ENCODE measurements around the gene CASP10. TPM values are rescaled to one million over a fixed set of nuclear protein-coding genes. Genes with fewer than 3 reads are reported as not detected.
A peak's percentile ranks its signal among the peaks of the same experiment; 100 is the strongest.

Gene CASP10
- total RNA-seq, 4 donors from 2014 or later: 6.1 to 21.4 (median 11.2) TPM

DNA sequence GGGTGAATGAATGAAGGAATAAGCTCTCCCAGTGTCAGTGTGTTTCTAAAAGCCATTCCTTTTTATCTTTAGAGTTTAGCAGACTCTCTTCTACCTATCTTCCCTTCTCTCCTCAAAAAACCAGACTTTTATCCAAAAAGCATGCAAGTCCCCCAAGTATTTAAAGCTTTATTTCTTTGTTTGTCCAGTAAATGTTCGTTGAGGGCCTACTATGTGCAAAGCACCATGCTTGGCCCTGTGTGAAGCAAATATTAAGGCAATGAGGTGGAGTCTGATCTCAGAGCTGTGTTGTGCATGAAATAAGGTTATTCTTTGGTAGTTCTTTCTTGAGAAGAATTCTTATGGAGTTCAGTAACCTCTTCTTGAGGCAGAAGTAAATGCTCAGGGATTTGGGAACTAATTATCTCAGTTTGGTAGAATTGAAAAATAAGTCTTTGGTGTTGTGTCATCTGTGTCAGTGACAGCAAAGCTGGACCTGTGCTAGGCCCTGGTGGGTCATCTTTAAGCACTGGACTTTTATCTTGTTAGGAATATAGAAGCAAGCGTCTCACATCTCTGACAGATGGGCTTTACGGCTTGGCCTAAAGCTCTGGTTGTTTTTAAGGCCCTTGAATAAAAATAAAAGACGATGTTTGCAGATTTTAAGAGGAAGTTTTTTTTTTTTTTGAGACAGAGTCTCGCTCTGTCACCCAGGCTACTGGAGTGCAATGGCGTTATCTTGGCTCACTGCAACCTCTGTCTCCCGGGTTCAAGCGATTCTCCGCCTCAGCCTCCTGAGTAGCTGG is 28.1 kb upstream of the CASP10 start:
- H3K4me1 ChIP-seq: peaks cover 0 to 58% (median 24%) of the 10 kb centered on the region in 4 donors
- H3K27me3 ChIP-seq: no peaks in the 10 kb centered on the region
- H3K9me3 ChIP-seq: no peaks in the 10 kb centered on the region
- peak overlapping the region in 1 of 4 donors; percentile 33 for H3K27ac ChIP-seq
- 84 to 85% methylated on average over 9 of the region's 9 CpGs for WGBS, 2 donors
- peaks cover 0 to 84% (median 12%) of the 10 kb centered on the region in 3 donors for H3K36me3 ChIP-seq
- DNase-seq (ENCODE audit: low spot score in 2 of 2): no peak
- no peak for TF ChIP-seq EP300 (IDR thresholded peaks at IDR 0.05)
- TF ChIP-seq, protein P1, sequence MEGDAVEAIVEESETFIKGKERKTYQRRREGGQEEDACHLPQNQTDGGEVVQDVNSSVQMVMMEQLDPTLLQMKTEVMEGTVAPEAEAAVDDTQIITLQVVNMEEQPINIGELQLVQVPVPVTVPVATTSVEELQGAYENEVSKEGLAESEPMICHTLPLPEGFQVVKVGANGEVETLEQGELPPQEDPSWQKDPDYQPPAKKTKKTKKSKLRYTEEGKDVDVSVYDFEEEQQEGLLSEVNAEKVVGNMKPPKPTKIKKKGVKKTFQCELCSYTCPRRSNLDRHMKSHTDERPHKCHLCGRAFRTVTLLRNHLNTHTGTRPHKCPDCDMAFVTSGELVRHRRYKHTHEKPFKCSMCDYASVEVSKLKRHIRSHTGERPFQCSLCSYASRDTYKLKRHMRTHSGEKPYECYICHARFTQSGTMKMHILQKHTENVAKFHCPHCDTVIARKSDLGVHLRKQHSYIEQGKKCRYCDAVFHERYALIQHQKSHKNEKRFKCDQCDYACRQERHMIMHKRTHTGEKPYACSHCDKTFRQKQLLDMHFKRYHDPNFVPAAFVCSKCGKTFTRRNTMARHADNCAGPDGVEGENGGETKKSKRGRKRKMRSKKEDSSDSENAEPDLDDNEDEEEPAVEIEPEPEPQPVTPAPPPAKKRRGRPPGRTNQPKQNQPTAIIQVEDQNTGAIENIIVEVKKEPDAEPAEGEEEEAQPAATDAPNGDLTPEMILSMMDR (IDR thresholded peaks at IDR 0.05): no peak
- H3K4me3 ChIP-seq: no peak overlapping the region

DNA sequence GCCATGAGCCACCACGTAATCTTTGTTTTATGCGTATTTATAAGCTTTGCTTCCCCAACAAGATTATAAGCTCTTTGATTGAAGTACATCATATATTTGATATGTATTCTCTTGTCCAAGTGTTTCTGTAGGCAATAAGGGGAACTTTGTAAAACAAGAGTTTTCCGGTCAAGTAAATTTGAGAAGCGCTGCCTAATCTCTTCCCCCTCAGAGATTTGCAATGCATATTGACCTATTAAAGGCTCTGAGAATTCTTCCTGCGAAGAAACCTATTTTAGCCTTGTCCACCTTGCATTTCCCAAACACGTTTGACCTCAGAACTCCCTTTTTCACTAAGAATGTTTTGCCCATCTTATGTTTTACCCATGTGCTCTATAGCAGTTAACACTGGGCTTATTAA is 26.9 kb upstream of the CASP10 start:
- Histone ChIP-seq H3K9me3 (no peaks in the 10 kb centered on the region), H3K27ac (peak overlapping the region in 2 of 4 donors; percentile 70 to 72), H3K4me3 (no peak overlapping the region), H3K4me1 (peaks cover 0 to 53% (median 16%) of the 10 kb centered on the region in 4 donors), H3K36me3 (peaks cover 0 to 84% (median 17%) of the 10 kb centered on the region in 3 donors), H3K27me3 (no peaks in the 10 kb centered on the region)
- no peak for DNase-seq (ENCODE audit: low spot score in 2 of 2)
- TF ChIP-seq, protein P1 (IDR thresholded peaks at IDR 0.05): no peak
- TF ChIP-seq EP300 (IDR thresholded peaks at IDR 0.05) (no peak), POLR2A (IDR thresholded peaks at IDR 0.05) (no peak)
- 80 to 83% methylated on average over 6 of the region's 6 CpGs for WGBS, 2 donors

DNA sequence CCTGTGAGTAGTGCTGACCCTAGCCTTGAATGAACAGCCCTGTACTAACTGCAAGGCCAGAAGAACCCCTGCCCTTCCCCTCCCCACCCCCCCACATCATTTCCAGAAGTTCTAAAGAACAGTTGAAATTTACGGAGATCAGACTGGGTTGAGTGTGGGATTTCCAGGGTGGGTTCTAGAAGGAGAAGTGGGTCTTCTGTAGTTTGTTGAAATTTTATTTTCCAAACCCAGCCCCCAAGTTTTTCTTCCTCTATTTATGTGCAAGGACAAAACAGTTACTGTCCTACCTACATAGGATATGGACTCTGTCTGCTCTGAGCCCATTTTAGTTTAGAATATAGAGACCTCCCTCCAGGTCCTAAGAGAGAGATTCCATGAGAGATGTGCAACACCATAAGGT is 26.3 kb upstream of the CASP10 start:
- Histone ChIP-seq H3K4me1 (peaks cover 0 to 46% (median 11%) of the 10 kb centered on the region in 4 donors), H3K4me3 (no peak overlapping the region), H3K27ac (peak overlapping the region in 3 of 4 donors; percentile 37 to 72 (median 70)), H3K9me3 (no peaks in the 10 kb centered on the region), H3K36me3 (peaks cover 0 to 88% (median 17%) of the 10 kb centered on the region in 3 donors), H3K27me3 (no peaks in the 10 kb centered on the region)
- WGBS, 2 donors: 0 to 21% methylated on average over 1 of the region's 1 CpG
- TF ChIP-seq EP300 (IDR thresholded peaks at IDR 0.05) (no peak), POLR2A (IDR thresholded peaks at IDR 0.05) (no peak)
- TF ChIP-seq, protein P1 (IDR thresholded peaks at IDR 0.05): no peak
- DNase-seq (ENCODE audit: low spot score in 2 of 2): no peak

DNA sequence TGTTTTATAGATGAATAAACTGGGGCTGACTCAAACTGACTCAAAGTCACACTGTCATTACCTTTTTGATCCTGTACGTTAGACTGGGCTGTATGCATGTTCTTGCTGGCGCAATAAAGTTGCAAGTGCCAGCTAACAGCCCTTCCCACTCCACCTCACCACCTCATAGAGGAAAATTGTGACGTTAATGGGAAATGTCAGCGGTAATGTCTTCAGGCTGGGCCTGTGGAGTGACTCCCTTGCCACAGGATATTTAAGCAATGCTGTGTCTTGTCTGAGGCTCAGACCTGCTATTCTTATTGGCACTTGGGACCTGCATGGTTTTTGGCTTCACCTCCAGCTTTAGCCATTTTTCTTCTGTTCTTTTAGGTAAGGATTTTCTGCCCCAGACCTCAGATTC is 25.2 kb upstream of the CASP10 start:
- Histone ChIP-seq H3K36me3 (peaks cover 3 to 89% (median 24%) of the 10 kb centered on the region in 3 donors), H3K27me3 (no peaks in the 10 kb centered on the region), H3K27ac (peak overlapping the region; percentile 37 to 72 (median 58)), H3K9me3 (no peaks in the 10 kb centered on the region), H3K4me1 (peaks cover 0 to 36% (median 7%) of the 10 kb centered on the region in 4 donors), H3K4me3 (no peak overlapping the region)
- 46 to 68% methylated on average over 3 to 4 of the region's 4 CpGs for WGBS, 2 donors
- TF ChIP-seq EP300 (IDR thresholded peaks at IDR 0.05): no peak
- TF ChIP-seq, protein P1 (IDR thresholded peaks at IDR 0.05): no peak
- no peak for TF ChIP-seq POLR2A (IDR thresholded peaks at IDR 0.05)
- no peak for DNase-seq (ENCODE audit: low spot score in 2 of 2)

All from tibial nerve (tissue), 4 donors.